HepG2 (cell line): Measurements from ENCODE around the gene RPS19BP1. TPM values are rescaled to one million over a fixed set of nuclear protein-coding genes. Genes with fewer than 3 reads are reported as not detected.
A peak's percentile ranks its signal among the peaks of the same experiment; 100 is the strongest.

ENCODE experiments used
- CENPT ChIP-seq: sonication (generic); formaldehyde crosslinking; IDR thresholded peaks from 2 replicates; pipeline ENCODE4 v1.8.0; 2022; ENCODE audit warnings: low read depth, mild to moderate bottlenecking, moderate library complexity, missing genetic modification reagents
- FOXA1 ChIP-seq, 2 experiments: fragments of 450-650 bp in 1 of 2; sonication (generic) in 1 of 2; formaldehyde crosslinking in 1 of 2; IDR thresholded peaks; 2 replicates each; pipeline versions ENCODE4 v1.4.0 to v1.6.1; 2016 to 2020; ENCODE audit warnings: missing genetic modification reagents in 1 of 2
- KDM2A ChIP-seq: sonication (generic); formaldehyde crosslinking; IDR thresholded peaks from 2 replicates; pipeline ENCODE4 v1.4.0; 2020; ENCODE audit warnings: low read depth, missing genetic modification reagents, borderline replicate concordance
- NR3C1 ChIP-seq: sonication (generic); formaldehyde crosslinking; IDR thresholded peaks from 2 replicates; pipeline ENCODE4 v1.4.0; 2020; ENCODE audit warnings: missing genetic modification reagents
- ZNF552 ChIP-seq: sonication (generic); formaldehyde crosslinking; IDR thresholded peaks from 2 replicates; pipeline ENCODE4 v1.9.0; 2022; ENCODE audit warnings: missing genetic modification reagents, mild to moderate bottlenecking, borderline replicate concordance
- polyA plus RNA-seq, 8 experiments: library from polyadenylated mRNA; depleted of rRNA in 3 of 8; stranded (reverse) in 7 of 8; unstranded in 1 of 8; fragments of >200 nt; fragmentation: Illumina TruSeq in 4 of 8; extraction: Trizol in 4 of 8; gene quantifications; 2 replicates each; pipeline versions ENCODE4 v1.2.1 to v1.2.3, GENCODE V29; 2011 to 2016; ENCODE audit warnings: low read depth in 4 of 8, missing spikeins in 1 of 8, mixed read lengths in 1 of 8; ENCODE audit not compliant: insufficient read depth in 1 of 8
- total RNA-seq, 5 experiments: library from RNA; depleted of rRNA; stranded (reverse); fragments of >200 nt; fragmentation: Illumina TruSeq; extraction: Trizol; gene quantifications; 2 replicates each; pipeline ENCODE4 v1.2.3, GENCODE V29; 2016; ENCODE audit warnings: low read depth in 1 of 5
- TF ChIP-seq, protein P1 (sequence below): sonication (generic); formaldehyde crosslinking; IDR thresholded peaks from 2 replicates; pipeline ENCODE4 v1.4.0; 2020; ENCODE audit warnings: missing genetic modification reagents
- TF ChIP-seq, protein P2 (sequence below): sonication (generic); formaldehyde crosslinking; IDR thresholded peaks from 2 replicates; pipeline ENCODE4 v1.5.0; 2020; ENCODE audit warnings: mild to moderate bottlenecking, missing genetic modification reagents, borderline replicate concordance
- TF ChIP-seq, protein P3 (sequence below): sonication (generic); formaldehyde crosslinking; IDR thresholded peaks from 2 replicates; pipeline ENCODE4 v1.4.0; 2020; ENCODE audit warnings: mild to moderate bottlenecking, missing genetic modification reagents
- TF ChIP-seq, protein P4 (sequence below), 2 experiments: sonication (generic) in 1 of 2; formaldehyde crosslinking in 1 of 2; IDR thresholded peaks; 2 replicates each; pipeline versions ENCODE4 v1.5.1 to v1.6.1; 2011 to 2020; ENCODE audit warnings: borderline replicate concordance in 1 of 2, low read depth in 1 of 2, low read length in 1 of 2, mild to moderate bottlenecking in 1 of 2, missing genetic modification reagents in 1 of 2, moderate library complexity in 1 of 2

RPS19BP1 gene
- total and polyA plus RNA-seq, 2 of the 13 experiments (the other 11 are each of a cell fraction or from before 2014, with no cell fraction given): 44.3 to 81.3 TPM

DNA sequence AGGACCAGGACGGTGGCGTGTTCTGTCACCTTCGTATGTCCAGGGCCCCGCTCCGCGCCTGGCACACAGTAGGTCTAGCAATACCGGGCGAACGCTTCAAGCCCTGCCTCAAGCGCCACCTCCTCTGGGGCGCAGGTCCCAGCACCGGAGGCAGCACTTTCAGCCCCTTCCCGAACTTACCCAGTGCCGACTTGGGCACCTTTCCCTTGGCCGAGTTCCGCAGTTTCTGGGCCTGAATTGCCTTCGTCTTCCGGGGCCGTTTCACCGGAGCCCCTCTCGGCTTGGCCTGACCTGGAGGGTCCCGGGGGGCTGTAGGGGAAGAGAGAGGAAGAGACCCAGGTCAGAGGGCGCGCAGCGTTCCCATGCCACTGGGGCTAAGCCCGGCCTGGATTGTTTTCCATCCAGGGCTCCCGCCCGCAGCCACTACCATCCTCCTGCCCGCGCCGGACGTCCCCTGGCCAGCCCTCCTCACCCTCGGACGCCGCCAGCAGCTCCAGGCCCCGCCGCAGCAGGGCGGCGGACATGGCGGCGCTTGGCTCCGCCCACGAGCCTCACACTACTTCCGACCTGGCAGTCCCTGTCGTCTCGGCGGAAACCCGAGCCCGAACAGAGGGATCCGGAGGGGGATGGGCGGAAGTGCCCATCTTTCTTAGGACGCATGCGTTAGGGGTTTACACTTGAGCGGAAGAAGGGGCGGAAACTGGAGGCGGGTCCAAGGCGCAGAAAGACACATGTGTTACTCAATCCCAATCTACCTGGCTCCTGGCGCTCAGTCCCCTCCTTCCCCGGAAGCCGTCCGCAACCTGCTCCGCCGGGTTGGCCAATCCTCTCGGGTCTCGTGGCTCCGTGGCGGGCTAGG lies at the start of gene RPS19BP1 (continued):
- TF ChIP-seq, protein P1, sequence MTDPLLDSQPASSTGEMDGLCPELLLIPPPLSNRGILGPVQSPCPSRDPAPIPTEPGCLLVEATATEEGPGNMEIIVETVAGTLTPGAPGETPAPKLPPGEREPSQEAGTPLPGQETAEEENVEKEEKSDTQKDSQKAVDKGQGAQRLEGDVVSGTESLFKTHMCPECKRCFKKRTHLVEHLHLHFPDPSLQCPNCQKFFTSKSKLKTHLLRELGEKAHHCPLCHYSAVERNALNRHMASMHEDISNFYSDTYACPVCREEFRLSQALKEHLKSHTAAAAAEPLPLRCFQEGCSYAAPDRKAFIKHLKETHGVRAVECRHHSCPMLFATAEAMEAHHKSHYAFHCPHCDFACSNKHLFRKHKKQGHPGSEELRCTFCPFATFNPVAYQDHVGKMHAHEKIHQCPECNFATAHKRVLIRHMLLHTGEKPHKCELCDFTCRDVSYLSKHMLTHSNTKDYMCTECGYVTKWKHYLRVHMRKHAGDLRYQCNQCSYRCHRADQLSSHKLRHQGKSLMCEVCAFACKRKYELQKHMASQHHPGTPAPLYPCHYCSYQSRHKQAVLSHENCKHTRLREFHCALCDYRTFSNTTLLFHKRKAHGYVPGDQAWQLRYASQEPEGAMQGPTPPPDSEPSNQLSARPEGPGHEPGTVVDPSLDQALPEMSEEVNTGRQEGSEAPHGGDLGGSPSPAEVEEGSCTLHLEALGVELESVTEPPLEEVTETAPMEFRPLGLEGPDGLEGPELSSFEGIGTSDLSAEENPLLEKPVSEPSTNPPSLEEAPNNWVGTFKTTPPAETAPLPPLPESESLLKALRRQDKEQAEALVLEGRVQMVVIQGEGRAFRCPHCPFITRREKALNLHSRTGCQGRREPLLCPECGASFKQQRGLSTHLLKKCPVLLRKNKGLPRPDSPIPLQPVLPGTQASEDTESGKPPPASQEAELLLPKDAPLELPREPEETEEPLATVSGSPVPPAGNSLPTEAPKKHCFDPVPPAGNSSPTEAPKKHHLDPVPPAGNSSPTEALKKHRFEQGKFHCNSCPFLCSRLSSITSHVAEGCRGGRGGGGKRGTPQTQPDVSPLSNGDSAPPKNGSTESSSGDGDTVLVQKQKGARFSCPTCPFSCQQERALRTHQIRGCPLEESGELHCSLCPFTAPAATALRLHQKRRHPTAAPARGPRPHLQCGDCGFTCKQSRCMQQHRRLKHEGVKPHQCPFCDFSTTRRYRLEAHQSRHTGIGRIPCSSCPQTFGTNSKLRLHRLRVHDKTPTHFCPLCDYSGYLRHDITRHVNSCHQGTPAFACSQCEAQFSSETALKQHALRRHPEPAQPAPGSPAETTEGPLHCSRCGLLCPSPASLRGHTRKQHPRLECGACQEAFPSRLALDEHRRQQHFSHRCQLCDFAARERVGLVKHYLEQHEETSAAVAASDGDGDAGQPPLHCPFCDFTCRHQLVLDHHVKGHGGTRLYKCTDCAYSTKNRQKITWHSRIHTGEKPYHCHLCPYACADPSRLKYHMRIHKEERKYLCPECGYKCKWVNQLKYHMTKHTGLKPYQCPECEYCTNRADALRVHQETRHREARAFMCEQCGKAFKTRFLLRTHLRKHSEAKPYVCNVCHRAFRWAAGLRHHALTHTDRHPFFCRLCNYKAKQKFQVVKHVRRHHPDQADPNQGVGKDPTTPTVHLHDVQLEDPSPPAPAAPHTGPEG (CRISPR knock-in tag): peak; percentile 87; the same call in 1 of the 2 replicates
- TF ChIP-seq, protein P2, sequence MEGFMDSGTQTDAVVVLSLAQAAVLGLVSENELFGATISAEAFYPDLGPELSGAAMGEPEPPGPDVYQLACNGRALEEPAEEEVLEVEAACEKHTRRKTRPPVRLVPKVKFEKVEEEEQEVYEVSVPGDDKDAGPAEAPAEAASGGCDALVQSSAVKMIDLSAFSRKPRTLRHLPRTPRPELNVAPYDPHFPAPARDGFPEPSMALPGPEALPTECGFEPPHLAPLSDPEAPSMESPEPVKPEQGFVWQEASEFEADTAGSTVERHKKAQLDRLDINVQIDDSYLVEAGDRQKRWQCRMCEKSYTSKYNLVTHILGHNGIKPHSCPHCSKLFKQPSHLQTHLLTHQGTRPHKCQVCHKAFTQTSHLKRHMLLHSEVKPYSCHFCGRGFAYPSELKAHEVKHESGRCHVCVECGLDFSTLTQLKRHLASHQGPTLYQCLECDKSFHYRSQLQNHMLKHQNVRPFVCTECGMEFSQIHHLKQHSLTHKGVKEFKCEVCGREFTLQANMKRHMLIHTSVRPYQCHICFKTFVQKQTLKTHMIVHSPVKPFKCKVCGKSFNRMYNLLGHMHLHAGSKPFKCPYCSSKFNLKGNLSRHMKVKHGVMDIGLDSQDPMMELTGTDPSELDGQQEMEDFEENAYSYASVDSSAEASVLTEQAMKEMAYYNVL (CRISPR knock-in tag): peak; percentile 77; the same call in 1 of the 2 replicates
- TF ChIP-seq NR3C1 (CRISPR knock-in tag): no peak
- TF ChIP-seq FOXA1 (IDR thresholded peaks at IDR 0.05): no peak
- TF ChIP-seq FOXA1 (CRISPR knock-in tag; IDR thresholded peaks at IDR 0.05): 0 out of 2 replicates have a peak, but pooled peaks have one; percentile 3
- no peak for TF ChIP-seq CENPT (CRISPR knock-in tag)
- TF ChIP-seq, protein P3, sequence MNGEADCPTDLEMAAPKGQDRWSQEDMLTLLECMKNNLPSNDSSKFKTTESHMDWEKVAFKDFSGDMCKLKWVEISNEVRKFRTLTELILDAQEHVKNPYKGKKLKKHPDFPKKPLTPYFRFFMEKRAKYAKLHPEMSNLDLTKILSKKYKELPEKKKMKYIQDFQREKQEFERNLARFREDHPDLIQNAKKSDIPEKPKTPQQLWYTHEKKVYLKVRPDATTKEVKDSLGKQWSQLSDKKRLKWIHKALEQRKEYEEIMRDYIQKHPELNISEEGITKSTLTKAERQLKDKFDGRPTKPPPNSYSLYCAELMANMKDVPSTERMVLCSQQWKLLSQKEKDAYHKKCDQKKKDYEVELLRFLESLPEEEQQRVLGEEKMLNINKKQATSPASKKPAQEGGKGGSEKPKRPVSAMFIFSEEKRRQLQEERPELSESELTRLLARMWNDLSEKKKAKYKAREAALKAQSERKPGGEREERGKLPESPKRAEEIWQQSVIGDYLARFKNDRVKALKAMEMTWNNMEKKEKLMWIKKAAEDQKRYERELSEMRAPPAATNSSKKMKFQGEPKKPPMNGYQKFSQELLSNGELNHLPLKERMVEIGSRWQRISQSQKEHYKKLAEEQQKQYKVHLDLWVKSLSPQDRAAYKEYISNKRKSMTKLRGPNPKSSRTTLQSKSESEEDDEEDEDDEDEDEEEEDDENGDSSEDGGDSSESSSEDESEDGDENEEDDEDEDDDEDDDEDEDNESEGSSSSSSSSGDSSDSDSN: peak; percentile 75
- peak; percentile 43; the same call in 1 of the 2 replicates for TF ChIP-seq ZNF552
- TF ChIP-seq, protein P4, sequence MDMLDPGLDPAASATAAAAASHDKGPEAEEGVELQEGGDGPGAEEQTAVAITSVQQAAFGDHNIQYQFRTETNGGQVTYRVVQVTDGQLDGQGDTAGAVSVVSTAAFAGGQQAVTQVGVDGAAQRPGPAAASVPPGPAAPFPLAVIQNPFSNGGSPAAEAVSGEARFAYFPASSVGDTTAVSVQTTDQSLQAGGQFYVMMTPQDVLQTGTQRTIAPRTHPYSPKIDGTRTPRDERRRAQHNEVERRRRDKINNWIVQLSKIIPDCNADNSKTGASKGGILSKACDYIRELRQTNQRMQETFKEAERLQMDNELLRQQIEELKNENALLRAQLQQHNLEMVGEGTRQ (IDR thresholded peaks at IDR 0.05; ENCODE audit: low read depth, low read length): no peak
- TF ChIP-seq, protein P4 (CRISPR knock-in tag; IDR thresholded peaks at IDR 0.05; ENCODE audit: borderline replicate concordance): 0 out of 2 replicates have a peak, but pooled peaks have one; percentile 34
- peak; percentile 75; the same call in 1 of the 2 replicates for TF ChIP-seq KDM2A (CRISPR knock-in tag)
